ENCODE results near the gene PDRG1.

DNA sequence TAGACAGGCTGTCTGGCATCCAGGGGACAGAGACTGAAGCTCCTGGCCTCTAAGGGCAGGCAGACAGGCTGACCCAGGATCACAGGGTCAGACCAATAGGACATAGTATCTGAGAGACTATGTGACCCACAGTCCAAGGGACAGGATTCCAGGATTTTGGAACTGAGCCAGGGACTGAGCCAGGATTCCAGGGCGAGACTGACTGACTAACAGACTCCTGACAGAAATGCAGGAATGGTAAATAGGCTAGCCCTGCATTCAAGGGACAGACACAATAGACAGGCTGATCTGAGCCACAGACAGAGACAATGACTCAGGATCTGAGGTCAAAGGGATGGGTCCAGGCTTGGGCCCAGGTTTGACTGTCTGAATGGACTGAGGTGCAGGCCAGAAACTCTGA is 35.9 kb upstream of the PDRG1 start:
- TF ChIP-seq, protein P1, sequence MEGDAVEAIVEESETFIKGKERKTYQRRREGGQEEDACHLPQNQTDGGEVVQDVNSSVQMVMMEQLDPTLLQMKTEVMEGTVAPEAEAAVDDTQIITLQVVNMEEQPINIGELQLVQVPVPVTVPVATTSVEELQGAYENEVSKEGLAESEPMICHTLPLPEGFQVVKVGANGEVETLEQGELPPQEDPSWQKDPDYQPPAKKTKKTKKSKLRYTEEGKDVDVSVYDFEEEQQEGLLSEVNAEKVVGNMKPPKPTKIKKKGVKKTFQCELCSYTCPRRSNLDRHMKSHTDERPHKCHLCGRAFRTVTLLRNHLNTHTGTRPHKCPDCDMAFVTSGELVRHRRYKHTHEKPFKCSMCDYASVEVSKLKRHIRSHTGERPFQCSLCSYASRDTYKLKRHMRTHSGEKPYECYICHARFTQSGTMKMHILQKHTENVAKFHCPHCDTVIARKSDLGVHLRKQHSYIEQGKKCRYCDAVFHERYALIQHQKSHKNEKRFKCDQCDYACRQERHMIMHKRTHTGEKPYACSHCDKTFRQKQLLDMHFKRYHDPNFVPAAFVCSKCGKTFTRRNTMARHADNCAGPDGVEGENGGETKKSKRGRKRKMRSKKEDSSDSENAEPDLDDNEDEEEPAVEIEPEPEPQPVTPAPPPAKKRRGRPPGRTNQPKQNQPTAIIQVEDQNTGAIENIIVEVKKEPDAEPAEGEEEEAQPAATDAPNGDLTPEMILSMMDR (IDR thresholded peaks at IDR 0.05) = no peak
- TF ChIP-seq POLR2A (IDR thresholded peaks at IDR 0.05) = no peak

Data from right lobe of liver (tissue), 4 donors.